Dermis microvascular lymphatic vessel endothelial cell (primary cell): ENCODE results near the gene CLPTM1. TPM values are rescaled to one million over a fixed set of nuclear protein-coding genes. Genes with fewer than 3 reads are reported as not detected.
A peak's percentile ranks its signal among the peaks of the same experiment; 100 is the strongest.
"Not testable (repeated sequence)": the region's sequence is repeated elsewhere in the genome, so short reads cannot be mapped to it uniquely, and the experiment has no call there.

Experiments used
- DNase-seq, 2 donors: peaks; one replicate each; pipeline versions ENCODE4 v3.0.0 to v3.0.0-alpha.2; 2010; ENCODE audit warnings: low read depth in 2 of 2
- total RNA-seq: library from RNA; depleted of rRNA; stranded (reverse); fragments of >200 nt; gene quantifications from 2 replicates; pipeline ENCODE4 v1.2.1, GENCODE V29; 2014

The CLPTM1 gene
- total RNA-seq, 1 donor from 2014 or later, result 23.2 TPM

DNA sequence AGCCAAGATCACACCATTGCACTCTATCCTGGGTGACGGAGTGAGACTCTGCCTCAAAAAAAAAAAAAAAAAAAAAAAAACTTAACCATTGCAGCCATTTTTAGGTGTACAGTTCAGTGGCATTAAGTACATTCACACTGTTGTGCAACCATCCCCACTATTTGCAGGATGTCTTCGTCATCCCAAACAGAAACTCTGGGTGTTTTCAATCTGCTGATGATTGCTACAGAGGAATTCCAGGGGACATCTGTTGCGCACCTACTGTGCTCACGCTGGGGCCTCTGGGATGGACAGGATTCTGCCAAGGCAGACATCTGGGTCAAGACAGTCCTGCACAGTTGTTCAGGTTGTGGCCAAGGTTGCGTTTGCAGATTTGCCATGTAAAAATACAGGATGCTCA lies 15.5 kb upstream of the CLPTM1 start:
- no peak for DNase-seq

DNA sequence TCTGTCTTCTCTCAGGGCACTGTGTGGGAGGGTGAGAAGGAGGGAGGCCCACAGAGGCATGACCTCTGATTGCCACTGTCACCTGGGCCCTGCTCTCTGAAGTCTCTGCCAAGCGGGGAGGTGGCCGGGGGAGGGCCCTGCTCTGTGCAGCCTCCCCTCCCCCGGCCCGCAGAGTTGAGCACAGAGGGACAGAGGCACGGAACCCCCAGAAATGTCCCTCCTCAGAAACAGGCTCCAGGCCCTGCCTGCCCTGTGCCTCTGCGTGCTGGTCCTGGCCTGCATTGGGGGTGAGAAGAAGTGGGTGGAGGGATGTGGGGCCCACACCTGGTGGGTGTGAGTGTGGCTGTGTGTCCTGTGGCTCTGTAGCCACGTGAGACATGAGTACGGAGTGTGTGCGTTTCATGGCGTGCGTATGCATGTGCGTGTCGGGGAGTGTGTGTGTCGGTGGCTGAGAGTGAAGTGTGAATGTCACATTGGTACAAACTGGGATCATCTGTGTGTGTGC lies 13.1 kb upstream of the CLPTM1 start, which contains the start of gene APOC4:
Gene APOC4, plus strand, starts transcription at position 171 of the 505 bp plus-strand sequence. Its CDS starts 41 bp downstream, at position 212.
- no peak for DNase-seq

DNA sequence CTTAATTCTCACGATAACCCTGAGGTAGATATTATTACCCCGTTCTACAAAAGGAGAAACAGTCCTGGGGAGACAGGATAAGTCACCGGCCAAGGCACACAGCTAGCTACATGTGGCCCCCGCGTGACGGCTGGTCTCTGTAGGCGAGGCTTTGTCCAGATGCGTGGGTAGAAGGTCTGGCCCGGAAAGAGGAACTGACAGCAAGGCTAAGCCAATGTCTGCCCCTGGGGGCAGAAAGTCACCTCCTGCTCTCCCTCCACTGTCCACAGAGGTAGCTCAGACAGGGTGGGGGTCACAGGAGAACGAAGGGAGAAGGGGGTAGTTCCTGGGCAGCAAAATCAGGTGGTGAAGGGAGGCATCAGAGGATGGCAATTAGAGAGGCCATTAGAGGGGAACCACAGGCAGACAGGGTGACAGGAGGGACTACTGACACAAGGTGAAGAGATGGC lies 11.4 kb upstream of the CLPTM1 start:
- DNase-seq, result no peak

DNA sequence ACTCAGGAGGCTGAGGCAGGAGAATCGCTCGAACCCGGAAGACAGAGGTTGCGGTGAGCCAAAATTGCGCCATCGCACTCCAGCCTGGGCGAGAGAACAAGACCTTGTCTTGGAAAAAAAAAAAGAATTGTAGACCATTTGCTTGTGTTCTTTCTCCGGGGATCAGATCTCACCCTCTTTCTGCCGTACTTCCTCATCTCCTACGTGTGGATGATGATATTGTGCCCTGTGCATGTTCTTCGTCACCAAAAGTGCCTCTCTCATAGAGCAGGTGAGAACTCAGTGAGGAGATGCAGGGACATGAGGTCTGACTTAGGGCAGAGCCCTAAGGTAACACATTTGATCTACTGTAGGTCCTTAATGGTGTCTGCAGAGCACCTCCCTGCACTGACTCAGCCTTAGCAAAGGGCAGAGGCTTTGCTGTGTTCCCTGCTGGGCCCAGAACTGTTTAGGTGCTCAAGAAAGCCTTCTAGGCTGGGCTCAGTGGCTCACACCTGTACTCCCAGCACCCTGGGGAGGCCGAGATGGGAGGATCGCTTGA lies 8.1 kb upstream of the CLPTM1 start:
- DNase-seq, result no peak

DNA sequence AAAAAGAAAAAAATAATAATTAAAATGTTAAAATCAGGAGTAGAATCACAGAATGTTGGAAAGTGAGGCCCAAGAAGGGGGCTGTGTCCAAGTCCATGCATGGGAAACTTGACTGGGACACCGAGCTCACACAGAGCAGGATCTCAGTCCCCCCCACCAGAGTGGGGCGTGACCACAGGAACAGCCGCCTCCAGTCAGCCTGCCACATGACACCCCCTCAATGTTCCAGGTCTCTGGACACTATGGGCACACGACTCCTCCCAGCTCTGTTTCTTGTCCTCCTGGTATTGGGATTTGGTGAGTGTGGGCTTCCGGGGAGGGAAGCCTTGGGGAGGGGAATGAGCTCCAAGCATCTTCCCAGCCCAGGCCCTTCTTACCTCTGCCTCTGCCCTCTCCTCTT lies 6.9 kb upstream of the CLPTM1 start:
- no peak for DNase-seq

DNA sequence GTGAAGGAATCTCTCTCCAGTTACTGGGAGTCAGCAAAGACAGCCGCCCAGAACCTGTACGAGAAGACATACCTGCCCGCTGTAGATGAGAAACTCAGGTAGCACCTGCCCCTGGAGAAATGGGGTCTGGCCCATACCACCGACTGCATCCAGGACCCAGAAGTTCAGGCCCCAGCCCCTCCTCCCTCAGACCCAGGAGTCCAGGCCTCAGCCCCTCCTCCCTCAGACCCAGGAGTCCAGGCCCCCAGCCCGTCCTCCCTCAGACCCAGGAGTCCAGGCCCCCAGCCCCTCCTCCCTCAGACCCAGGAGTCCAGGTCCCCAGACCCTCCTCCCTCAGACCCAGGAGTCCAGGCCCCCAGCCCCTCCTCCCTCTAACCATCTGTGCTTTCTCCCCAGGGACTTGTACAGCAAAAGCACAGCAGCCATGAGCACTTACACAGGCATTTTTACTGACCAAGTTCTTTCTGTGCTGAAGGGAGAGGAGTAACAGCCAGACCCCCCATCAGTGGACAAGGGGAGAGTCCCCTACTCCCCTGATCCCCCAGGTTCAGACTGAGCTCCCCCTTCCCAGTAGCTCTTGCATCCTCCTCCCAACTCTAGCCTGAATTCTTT lies 6.3 kb upstream of the CLPTM1 start:
- DNase-seq, result no peak

DNA sequence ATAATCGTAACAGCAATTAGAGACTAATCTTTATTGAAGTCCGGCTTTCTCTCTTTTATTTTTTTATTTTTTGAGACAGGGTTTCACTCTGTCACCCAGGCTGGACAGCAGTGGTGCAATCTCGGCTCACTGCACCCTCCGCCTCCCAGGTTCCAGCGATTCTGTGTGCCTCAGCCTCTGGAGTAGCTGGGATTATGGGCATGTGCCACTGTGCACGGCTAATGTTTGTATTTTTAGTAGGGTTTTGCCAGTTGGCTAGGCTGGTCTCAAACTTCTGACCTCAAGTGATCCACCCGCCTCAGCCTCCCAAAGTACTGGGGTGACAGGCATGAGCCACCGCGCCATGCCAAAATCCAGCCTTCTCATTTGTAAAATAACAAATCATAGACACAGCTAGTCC lies 5.6 kb upstream of the CLPTM1 start:
- DNase-seq, result no peak

DNA sequence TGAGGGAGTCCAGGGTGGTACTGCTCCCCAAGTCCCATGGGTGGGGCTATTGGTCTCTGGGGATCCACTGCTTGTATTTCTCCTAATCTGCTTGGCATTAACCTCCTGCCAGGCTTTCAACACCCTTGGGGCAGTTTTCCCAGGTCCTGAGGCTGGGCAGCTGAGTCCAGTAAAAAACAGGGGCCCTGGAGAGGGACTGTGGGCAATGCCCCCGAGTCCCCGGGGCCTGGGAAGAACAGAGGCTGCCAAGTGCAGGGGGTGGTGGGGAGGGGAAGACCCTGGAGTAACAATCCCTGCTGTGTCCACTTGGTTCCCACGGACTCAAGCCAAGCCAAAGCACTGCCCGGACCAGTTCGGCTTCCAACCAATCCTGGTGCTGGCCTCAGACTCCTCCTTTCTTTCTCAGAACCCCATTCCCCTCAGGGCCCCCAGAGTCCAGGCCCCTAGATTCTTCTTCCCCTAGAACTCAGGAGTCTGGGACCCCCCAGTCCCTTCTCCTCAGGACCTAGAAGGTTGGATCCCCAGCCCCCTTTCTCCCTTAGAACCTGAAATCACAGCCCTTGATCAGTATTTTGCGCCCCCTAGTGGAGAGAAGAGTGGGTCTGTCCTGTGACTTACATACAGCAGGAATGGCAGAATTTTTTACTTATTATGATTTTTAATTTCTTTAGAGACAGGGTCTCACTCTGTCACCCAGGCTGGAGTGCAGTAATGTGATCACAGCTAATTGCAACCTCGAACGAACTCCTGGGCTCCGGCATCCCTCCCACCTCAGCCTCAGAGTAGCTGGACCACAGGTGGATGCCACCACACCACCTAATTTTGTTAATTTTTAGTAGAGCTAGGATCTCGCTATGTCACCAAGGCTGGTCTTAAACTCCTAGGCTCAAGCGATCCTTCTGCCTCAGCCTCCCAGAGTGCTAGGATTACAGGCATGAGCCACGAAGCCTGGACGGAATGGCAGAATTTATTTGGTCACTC lies 3.7 kb upstream of the CLPTM1 start:
- DNase-seq, result peak; percentile 71 to 86

DNA sequence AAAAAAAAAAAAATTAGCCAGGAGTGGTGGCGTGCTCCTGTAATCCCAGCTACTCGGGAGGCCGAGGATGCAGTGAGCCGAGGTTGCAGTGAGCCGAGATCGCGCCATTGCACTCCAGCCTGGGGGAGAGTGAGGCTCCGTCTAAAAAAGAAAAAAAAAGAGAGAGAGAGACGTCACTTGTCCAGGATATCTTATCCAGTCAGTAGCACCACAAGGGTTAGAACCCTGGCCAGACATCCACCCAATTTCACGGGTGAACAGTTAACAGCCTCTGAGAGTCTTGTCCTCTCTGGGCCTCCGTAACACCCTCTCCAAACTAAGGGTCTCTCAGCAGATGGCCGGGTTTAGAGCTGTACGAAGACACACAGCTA lies 917 bp upstream of the CLPTM1 start:
- DNase-seq, result no peak

DNA sequence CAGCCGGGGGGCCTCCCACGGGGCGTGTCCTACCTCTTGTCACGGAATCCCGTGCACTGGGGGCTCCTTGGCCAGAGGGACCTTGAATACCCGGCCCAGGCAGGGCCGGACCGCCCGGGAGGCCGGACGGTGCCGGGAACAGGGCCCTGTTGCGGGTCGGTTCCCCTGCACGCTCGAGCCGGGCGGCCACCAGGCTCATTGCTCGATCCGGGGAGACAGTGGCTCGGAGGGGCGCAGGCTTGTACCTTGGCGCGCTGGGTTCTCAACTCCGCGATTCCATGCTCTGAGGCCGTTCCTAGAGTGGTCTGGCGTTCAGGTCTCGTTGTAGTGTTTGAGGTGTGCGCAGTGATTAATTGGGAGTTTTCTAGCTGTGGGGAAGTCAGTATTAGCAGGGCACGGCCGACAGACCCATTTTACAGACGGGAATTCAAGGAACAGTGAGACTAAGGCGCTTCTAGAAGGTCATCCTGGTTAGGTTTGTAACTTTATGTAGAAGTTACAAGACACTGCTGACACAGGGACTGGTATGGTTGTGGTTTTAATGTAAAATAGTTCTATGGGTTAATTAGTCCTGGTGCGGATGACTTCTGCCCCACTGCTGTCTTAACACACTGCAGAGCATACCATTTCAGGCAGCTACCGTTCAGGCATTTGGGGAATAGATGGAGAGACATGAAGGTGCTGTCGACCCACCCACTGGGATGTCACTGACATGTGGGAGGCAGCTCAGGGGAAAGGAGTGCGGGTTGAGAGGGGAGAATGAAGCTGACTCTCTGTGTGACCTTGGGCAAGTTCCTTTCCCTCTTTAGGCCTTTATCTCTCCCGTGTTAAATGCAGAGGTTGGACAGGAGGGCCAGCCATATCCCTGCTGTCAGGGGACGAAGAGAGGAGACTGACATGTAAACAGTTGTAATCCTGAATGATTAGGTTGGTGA lies 592 bp downstream of the CLPTM1 start:
- peak in 1 of 2 donors; percentile 31 for DNase-seq

DNA sequence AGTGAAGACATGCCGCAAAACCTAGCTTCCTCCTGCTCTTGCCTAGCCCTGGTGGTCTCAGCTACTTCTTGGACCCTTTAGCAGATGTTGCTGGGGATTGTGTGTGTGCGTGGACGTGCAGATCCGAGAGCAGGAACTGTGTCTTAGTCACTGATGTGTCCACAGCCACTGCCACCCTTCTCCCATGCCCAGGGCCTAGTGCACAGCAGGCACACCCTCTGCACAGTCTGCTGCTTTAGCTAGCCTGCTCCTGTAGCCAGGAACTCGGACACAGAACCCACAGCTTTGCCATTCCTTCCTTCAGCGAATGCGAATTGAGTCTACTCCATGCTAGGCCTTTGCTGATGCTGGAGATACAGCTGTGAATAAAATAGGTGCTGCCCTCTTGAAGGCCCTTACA lies 2.3 kb downstream of the CLPTM1 start:
- no peak for DNase-seq

DNA sequence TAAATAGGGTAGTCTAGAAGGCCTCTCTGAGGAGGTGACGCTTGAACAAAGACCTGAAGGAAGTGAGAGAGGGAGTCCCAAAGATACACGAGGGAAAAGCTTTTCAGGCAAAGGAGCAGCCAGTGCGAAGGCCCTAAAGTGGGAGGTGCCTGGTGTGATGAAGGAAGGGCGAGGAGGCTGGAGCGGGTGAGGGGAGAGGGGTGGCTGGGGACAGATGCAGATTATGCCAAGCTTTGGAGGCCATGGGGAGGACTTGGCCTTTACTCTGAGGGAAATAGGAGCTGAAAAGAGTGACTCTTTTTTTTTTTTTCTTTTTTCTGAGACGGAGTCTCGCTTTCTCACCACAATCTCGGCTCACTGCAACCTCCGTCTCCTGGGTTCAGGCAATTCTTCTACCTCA lies 2.9 kb downstream of the CLPTM1 start:
- no peak for DNase-seq

DNA sequence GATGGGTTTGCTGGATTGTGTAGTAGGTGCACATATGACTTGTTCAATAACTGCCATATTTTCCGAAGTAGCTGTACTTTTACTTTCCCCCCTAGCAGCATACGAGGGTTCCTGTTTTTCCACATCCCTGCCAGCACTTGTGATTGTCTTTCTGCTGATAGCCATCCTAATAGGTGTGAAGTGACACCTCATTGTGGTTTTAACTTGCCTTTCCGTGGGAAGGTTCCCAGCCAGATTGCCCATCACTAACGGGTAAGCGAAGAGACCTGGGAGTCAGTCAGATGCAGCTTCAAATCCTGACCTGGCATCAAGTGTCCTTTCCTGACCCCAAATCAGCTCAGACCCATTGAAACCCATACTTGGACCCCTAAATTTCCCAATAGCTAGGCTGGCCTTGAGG lies 4.5 kb downstream of the CLPTM1 start:
- DNase-seq, result no peak

DNA sequence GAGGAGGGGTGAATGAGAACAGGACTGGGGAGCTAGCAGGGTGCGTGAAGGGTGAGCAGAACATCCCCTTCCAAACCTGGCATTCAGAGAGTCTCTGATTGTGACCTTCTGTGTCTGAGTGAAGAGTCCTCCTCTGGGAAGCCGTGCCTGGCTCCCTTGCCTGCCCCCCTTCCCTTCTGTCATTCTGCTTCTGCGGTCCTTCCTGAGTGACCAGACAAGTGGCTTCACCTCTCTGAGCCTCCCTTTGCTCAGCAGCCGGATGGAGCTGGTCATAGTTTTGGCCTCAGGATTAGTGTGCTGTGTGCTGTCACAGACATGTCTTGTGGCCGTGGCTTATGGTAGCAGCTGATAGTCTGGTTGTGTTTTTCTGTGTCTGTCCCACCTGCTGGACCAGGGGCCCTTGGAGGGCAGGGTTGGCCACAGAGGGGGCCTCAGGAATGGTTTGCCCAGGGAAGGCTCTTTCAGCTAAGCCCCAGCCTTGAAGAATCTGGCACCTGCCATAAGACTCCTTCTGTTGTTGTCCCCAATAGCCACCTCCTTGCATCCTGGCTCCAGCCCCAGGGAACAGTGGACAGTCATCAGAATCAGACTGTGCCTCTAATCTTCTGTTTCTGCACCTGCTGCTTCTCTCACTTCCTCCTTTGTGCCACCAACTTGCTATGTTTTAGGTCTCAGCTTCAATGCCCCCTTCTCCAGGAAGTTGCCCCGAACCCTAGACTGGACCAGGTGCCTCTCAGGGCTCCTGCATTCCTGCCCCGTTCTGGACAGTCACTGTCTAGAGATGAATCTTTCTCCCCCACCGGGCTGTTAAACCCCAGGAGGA lies 5.9 kb downstream of the CLPTM1 start:
- DNase-seq, result no peak

DNA sequence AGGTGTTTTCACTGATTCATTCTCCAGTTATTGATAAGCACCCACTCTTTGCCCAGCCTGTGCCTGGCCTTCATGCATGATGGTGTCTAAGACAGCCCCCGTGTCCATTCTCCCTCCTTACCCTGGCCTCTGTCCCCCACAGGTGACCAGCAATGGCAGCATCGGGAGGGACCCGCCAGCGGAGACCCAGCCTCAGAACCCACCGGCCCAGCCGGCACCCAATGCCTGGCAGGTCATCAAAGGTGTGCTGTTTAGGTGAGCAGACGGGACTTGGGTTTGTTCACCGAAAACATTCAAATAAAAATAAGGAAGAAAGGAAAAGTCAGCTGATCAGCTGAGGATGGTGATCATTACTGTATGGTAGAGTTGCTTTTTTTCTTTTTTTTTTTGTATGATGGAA lies 6.6 kb downstream of the CLPTM1 start:
- DNase-seq, result no peak

DNA sequence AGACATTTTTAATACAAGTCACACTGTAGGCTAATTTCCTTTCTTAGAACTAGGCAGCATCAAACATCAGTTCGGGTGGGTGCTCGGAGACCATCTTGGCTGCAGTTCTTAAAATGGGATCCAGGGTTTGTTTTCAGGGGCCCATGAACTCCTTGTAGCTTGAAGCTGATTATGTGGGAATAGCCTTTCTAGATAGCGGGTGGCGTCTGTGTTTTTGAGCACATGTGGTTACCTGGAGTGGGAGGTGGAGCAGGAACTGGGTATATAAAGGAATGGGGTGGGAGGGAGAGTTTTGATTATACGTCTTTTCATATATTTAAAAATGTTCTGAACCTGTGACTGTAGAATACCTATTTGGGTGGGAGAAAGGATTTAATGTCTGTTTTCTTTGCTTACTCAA lies 12.9 kb downstream of the CLPTM1 start:
- DNase-seq, result no peak

DNA sequence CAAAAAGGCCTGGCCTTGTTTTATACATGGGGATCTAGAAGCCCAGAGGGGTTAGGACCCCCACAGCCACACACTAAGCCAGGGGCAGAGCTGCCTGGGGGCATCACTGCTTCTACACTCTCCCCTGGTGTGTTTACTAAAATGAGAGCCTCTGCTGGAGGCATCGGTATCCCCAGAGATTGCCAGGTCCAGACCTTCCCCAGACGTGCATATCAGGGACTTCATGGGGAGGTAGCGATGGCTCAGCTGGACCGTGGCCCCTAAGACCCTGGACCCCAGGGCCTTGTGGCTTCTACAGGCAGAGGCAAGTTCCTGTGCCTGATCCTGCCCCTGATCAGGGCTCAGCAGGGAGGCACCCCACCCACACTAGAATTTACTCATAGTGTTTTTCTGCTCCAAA lies 13.5 kb downstream of the CLPTM1 start:
- DNase-seq, result no peak

DNA sequence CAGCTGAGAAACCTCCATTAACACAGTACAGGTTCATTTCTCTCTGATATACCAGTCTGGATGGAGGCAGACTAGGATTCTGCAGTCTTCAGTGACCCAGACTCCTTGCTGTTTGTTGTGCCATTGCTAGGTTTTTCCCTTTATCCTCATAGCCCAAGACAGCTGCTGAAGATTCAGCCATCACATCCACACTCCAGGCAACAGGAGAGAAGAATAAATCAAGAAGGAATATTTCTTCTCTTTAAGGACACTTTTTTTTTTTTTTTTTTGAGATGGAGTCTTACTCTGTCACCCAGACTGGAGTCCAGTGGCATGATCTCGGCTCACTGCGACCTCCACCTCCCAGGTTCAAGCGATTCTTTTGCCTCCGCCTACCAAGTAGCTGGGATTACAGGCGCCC lies 14.3 kb downstream of the CLPTM1 start:
- no peak for DNase-seq

DNA sequence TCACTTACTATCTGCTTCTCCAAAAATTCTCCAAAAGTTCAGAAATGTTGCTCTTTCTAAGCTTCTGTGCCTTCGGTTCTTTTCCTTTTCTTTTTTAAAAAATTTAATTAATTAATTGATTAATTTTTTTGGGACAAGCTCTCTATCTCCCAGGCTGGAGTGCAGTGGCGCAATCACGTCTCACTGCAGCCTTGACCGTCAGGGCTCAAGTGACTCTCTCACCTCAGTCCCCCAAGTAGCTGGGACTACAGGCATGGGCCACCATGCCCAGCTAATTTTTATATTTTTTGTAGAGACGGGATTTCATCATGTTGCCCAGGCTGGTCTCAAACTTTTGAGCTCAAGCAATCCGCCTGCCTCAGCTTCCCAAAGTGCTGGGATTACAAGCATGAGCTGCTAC lies 16.3 kb downstream of the CLPTM1 start:
- not testable (repeated sequence) for DNase-seq

DNA sequence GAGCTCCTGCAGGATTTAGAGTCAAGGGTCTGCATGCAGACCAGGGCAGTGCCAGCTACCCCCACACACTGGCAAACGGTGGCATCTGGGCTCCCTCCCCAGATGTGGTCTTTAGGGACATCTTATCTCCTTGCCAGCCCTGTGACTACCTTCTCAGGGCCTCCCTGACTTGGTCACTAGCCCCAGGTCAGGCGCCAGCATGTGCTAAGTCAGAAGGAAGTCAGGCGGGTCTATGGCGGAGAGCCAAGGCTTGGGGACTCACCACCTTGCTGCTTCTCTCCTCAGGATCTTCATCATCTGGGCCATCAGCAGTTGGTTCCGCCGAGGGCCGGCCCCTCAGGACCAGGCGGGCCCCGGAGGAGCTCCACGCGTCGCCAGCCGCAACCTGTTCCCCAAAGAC lies 17.6 kb downstream of the CLPTM1 start:
- no peak for DNase-seq
